ENCODE results near the gene THAP4.

THAP4 gene

DNA sequence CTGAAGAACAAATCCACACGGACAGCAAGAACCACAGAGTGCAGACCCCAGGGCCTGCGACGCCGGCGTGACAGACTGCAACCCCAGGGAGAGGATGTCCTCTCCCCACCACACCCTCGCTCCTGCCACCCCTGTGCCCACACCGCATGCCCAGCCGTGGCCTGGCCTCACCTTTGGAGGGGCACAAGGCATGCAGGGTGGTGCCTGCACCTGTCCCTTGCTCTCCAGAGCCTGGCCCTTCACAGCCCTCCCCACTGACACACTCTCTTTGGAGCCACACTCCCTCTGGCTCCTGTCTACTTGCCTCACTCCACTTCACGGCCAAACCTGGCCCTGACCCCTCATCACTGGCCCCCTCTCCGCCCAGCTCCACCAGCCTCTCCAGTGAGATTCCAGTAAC is 9.3 kb downstream of the THAP4 start:
- ChIA-PET POLR2A (no interaction called here), CTCF (no interaction called here)
- TF ChIP-seq, protein P1, sequence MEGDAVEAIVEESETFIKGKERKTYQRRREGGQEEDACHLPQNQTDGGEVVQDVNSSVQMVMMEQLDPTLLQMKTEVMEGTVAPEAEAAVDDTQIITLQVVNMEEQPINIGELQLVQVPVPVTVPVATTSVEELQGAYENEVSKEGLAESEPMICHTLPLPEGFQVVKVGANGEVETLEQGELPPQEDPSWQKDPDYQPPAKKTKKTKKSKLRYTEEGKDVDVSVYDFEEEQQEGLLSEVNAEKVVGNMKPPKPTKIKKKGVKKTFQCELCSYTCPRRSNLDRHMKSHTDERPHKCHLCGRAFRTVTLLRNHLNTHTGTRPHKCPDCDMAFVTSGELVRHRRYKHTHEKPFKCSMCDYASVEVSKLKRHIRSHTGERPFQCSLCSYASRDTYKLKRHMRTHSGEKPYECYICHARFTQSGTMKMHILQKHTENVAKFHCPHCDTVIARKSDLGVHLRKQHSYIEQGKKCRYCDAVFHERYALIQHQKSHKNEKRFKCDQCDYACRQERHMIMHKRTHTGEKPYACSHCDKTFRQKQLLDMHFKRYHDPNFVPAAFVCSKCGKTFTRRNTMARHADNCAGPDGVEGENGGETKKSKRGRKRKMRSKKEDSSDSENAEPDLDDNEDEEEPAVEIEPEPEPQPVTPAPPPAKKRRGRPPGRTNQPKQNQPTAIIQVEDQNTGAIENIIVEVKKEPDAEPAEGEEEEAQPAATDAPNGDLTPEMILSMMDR (IDR thresholded peaks at IDR 0.05; ENCODE audit: insufficient read depth, low read length, missing control alignments), result no peak
- H3K4me3 ChIP-seq (ENCODE audit: low read depth, low read length), result no peak overlapping the region
- DNase-seq (ENCODE audit: low read depth, low spot score), result no peak

DNA sequence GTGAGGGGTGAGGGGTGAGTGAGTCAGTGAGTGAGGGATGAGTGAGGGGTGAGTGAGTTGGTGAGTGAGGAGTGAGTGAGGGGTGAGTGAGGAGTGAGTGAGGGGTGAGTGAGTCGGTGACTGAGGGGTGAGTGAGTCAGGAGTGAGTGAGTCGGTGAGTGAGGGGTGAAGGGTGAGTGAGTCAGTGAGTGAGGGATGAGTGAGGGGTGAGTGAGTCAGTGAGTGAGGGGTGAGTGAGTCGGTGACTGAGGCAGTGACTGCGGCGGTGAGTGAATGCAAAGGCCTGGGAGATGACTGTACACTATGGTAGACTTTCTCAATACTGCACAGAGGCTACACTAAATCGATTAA is 16.6 kb downstream of the THAP4 start:
- no peak for DNase-seq (ENCODE audit: low read depth, low spot score)
- TF ChIP-seq, protein P1 (IDR thresholded peaks at IDR 0.05; ENCODE audit: insufficient read depth, low read length, missing control alignments), result no peak
- ChIA-PET CTCF (no interaction called here), POLR2A (no interaction called here)
- no peak overlapping the region for H3K4me3 ChIP-seq (ENCODE audit: low read depth, low read length)

DNA sequence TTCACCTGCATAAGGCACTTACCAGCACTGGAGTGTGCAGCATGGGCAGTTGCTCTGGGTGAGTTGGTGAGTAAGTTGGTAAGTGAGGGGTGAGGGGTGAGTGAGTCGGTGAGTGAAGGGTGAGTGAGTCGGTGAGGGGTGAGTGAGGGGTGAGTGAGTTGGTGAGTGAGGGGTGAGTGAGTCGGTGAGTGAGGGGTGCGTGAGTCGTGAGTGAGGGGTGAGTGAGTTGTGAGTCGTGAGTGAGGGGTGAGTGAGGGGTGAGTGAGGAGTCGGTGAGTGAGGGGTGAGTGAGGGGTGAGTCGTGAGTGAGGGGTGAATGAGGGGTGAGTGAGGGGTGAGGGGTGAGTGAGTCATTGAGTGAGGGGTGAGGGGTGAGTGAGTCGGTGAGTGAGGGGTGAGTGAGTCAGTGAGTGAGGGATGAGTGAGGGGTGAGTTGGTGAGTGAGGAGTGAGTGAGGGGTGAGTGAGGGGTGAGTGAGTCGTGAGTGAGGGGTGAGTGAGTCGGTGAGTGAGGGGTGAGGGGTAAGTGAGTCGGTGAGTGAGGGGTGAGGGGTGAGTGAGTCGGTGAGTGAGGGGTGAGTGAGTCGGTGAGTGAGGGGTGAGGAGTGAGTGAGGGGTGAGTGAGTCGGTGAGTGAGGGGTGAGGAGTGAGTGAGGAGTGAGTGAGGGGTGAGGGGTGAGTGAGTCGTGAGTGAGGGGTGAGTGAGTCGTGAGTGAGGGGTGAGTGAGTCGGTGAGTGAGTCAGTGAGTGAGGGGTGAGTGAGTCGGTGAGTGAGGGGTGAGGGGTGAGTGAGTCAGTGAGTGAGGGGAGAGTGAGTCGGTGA is 17.1 kb downstream of the THAP4 start:
- H3K4me3 ChIP-seq (ENCODE audit: low read depth, low read length), result no peak overlapping the region
- TF ChIP-seq, protein P1 (IDR thresholded peaks at IDR 0.05; ENCODE audit: insufficient read depth, low read length, missing control alignments), result no peak
- ChIA-PET CTCF (no interaction called here), POLR2A (no interaction called here)
- no peak for DNase-seq (ENCODE audit: low read depth, low spot score)

DNA sequence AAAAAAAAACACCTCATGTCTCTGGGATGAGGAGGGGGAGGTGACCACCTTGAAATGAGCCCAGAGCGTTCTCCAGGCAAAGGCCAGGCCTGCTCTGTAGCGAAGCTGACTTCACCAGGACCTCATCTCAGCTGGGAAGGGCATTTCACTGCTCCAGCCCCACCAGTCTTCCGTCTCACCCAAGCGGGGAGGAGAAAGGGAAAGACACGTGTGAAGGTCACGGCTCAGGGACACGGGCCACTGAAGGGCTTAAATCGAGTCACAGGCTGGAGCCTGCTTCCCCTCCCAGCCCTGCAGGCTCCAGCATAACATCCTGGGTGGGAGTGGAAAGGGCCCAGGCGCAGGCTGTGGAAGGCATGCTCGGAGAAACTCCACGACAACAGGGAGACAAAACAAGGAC is 18.1 kb downstream of the THAP4 start:
- ChIA-PET CTCF (no interaction called here), POLR2A (no interaction called here)
- TF ChIP-seq, protein P1 (IDR thresholded peaks at IDR 0.05; ENCODE audit: insufficient read depth, low read length, missing control alignments), result no peak
- no peak overlapping the region for H3K4me3 ChIP-seq (ENCODE audit: low read depth, low read length)
- no peak for DNase-seq (ENCODE audit: low read depth, low spot score)

DNA sequence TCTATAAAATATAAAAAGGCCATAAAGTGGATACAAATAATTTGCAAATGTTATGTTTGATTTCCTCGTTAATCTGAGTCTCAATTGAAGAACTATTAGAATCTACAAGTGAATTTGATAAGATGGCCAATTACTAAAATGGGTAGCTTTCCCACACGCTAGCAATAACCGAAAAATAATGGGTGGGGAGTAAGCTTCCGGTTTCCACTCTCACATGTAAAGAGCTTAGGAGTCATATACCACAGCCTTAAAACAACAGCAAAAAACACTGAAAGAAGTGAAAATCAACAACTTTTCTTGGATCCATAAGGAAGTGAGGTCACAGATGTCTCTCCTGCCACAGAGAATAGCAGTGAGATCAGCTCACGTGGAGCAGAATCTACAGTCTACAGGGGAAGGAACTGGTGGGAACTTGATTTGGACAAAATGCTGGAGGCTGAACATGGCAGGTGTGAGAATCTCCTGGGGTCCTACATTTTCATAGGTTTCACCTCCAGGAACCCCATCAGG is 18.6 kb downstream of the THAP4 start:
- ChIA-PET CTCF (interaction anchor here (0.7 kb wide), 1 partner anchor 8 kb away, joined by 4 read pairs; no protein-coding TSS in a partner anchor), POLR2A (no interaction called here)
- TF ChIP-seq, protein P1 (IDR thresholded peaks at IDR 0.05; ENCODE audit: insufficient read depth, low read length, missing control alignments), result no peak
- no peak overlapping the region for H3K4me3 ChIP-seq (ENCODE audit: low read depth, low read length)
- no peak for DNase-seq (ENCODE audit: low read depth, low spot score)

DNA sequence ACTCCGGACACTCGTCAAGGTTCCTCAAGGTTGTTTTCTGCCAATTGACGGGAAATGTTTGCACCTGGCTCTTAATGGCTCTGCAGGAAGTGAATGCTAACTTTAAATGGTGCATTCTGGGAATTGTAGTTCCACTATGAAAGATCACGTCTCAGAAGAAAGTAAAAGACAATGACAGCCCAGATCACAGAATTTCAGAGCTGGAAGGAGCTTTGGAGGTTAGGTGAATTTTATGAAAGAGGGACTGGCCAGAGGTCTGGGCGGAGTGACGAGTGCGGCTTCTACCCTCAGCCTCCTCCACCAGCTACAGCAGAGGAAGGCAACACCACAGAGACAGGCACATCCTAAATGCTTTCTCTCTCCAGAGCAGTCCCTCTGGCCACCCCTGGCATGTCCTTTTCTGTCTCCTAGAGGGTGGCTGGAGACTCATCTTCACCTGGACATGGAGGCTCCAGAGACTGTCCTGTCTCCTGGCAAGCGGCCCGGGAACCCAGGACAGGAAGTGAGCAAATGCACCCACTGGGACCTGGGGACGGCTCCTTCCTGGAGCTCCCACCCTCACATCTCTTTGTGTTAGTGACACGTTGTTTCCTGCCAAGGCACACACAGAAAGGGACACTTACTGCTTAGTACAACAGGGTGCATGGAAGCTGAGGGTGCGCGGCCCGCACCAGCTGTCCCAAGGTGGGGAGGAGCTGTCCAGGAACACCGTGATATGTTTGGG is 19.4 kb downstream of the THAP4 start:
- TF ChIP-seq, protein P1 (IDR thresholded peaks at IDR 0.05; ENCODE audit: insufficient read depth, low read length, missing control alignments), result no peak
- ChIA-PET POLR2A (no interaction called here), CTCF (interaction anchor here (0.7 kb wide), 1 partner anchor 7 kb away, joined by 4 read pairs; no protein-coding TSS in a partner anchor)
- no peak overlapping the region for H3K4me3 ChIP-seq (ENCODE audit: low read depth, low read length)
- no peak for DNase-seq (ENCODE audit: low read depth, low spot score)
